HUES6 (cell line): ENCODE data around the gene OBSCN.
"Not testable (repeated sequence)": the region's sequence is repeated elsewhere in the genome, so short reads cannot be mapped to it uniquely, and the experiment has no call there.

ENCODE experiments used
- H3K27ac ChIP-seq: 2 replicates; pipeline ENCODE4 v1.7.0; 2013; ENCODE audit warnings: low read depth, mild to moderate bottlenecking, low read length, inconsistent platforms
- H3K27me3 ChIP-seq: 2 replicates; pipeline ENCODE4 v1.6.1; 2013; ENCODE audit warnings: low read length; ENCODE audit not compliant: control insufficient read depth, insufficient read depth
- H3K36me3 ChIP-seq: 2 replicates; pipeline ENCODE4 v1.6.1; 2013; ENCODE audit warnings: low read length; ENCODE audit not compliant: control insufficient read depth, insufficient read depth
- H3K4me1 ChIP-seq: 2 replicates; pipeline ENCODE4 v1.6.1; 2013; ENCODE audit warnings: low read length; ENCODE audit not compliant: control insufficient read depth, insufficient read depth
- H3K4me3 ChIP-seq: 2 replicates; pipeline ENCODE4 v1.5.1; 2013; ENCODE audit warnings: low read depth, low read length
- H3K9ac ChIP-seq: one replicate; pipeline ENCODE4 v1.6.1; 2013; ENCODE audit warnings: mild to moderate bottlenecking, low read length
- H3K9me3 ChIP-seq: 2 replicates; pipeline ENCODE4 v1.6.1; 2013; ENCODE audit warnings: low read depth, low read length; ENCODE audit not compliant: control insufficient read depth, insufficient read depth

The OBSCN gene

GRCh38 chr1:228173528-228174481, 34.0 kb upstream of the OBSCN start:
- not testable (repeated sequence) for H3K27me3 ChIP-seq, H3K27ac ChIP-seq, H3K36me3 ChIP-seq, H3K9ac ChIP-seq, H3K9me3 ChIP-seq
- H3K4me3 ChIP-seq: peak overlapping the region; percentile 53
- H3K4me1 ChIP-seq: peaks cover 11% of the 10 kb centered on the region

GRCh38 chr1:228174482-228175315, 33.1 kb upstream of the OBSCN start:
- Histone ChIP-seq H3K4me3 (peak overlapping the region; percentile 71), H3K36me3 (peaks cover 4% of the 10 kb centered on the region), H3K9ac (peak overlapping the region; percentile 56), H3K9me3 (no peaks in the 10 kb centered on the region), H3K27me3 (no peaks in the 10 kb centered on the region), H3K4me1 (peaks cover 11% of the 10 kb centered on the region), H3K27ac (no peak overlapping the region)

- Histone ChIP-seq H3K27me3 (no peaks in the 10 kb centered on the region), H3K9ac (no peak overlapping the region), H3K4me1 (peaks cover 11% of the 10 kb centered on the region), H3K9me3 (no peaks in the 10 kb centered on the region), H3K4me3 (peak overlapping the region; percentile 71; the same call in 1 of the 2 replicates), H3K27ac (no peak overlapping the region), H3K36me3 (peaks cover 4% of the 10 kb centered on the region)
Measured at GRCh38 chr1:228175316-228176023, 32.4 kb upstream of the OBSCN start.

- H3K9ac ChIP-seq: no peak overlapping the region
- peaks cover 11% of the 10 kb centered on the region for H3K4me1 ChIP-seq
- no peak overlapping the region for H3K27ac ChIP-seq
- no peaks in the 10 kb centered on the region for H3K9me3 ChIP-seq
- no peaks in the 10 kb centered on the region for H3K27me3 ChIP-seq
- peaks cover 4% of the 10 kb centered on the region for H3K36me3 ChIP-seq
- no peak overlapping the region for H3K4me3 ChIP-seq
Measured at GRCh38 chr1:228176024-228176395, 31.8 kb upstream of the OBSCN start.

- H3K4me1 ChIP-seq: peaks cover 11% of the 10 kb centered on the region
- no peaks in the 10 kb centered on the region for H3K27me3 ChIP-seq
- no peaks in the 10 kb centered on the region for H3K9me3 ChIP-seq
- H3K36me3 ChIP-seq: peaks cover 4% of the 10 kb centered on the region
- no peak overlapping the region for H3K4me3 ChIP-seq
- no peak overlapping the region for H3K9ac ChIP-seq
- H3K27ac ChIP-seq: no peak overlapping the region
Measured at GRCh38 chr1:228176461-228177182, 31.2 kb upstream of the OBSCN start.

GRCh38 chr1:228177183-228177475, 30.7 kb upstream of the OBSCN start:
- Histone ChIP-seq H3K4me1 (peaks cover 11% of the 10 kb centered on the region), H3K27ac (no peak overlapping the region)

GRCh38 chr1:228177721-228178710, 29.8 kb upstream of the OBSCN start:
- Histone ChIP-seq H3K36me3 (peaks cover 4% of the 10 kb centered on the region), H3K4me3 (no peak overlapping the region), H3K9me3 (no peaks in the 10 kb centered on the region), H3K9ac (no peak overlapping the region), H3K4me1 (peaks cover 11% of the 10 kb centered on the region), H3K27me3 (no peaks in the 10 kb centered on the region), H3K27ac (no peak overlapping the region)

More at GRCh38 chr1:228177183-228177475, 30.7 kb upstream of the OBSCN start:
- no peak overlapping the region for H3K4me3 ChIP-seq
- H3K9ac ChIP-seq: no peak overlapping the region
- H3K27me3 ChIP-seq: no peaks in the 10 kb centered on the region
- H3K36me3 ChIP-seq: peaks cover 4% of the 10 kb centered on the region
- no peaks in the 10 kb centered on the region for H3K9me3 ChIP-seq

- no peak overlapping the region for H3K27ac ChIP-seq
- no peak overlapping the region for H3K4me3 ChIP-seq
- no peaks in the 10 kb centered on the region for H3K27me3 ChIP-seq
- H3K9me3 ChIP-seq: no peaks in the 10 kb centered on the region
- H3K4me1 ChIP-seq: 0 out of 2 replicates have a peak, but pooled peaks cover 6% of the 10 kb centered on the region
- peaks cover 4% of the 10 kb centered on the region for H3K36me3 ChIP-seq
- H3K9ac ChIP-seq: no peak overlapping the region
Measured at GRCh38 chr1:228178737-228179684, 28.8 kb upstream of the OBSCN start.
